Liver (tissue), 9 donors: Measurements from ENCODE around the gene FAT2. TPM values are rescaled to one million over a fixed set of nuclear protein-coding genes. Genes with fewer than 3 reads are reported as not detected.

Experiments
- DNase-seq: peaks from one replicate; pipeline ENCODE4 v3.0.0-alpha.2; 2017; ENCODE audit warnings: low spot score
- H3K27ac ChIP-seq, 2 donors: one replicate each; pipeline ENCODE4 v1.7.0; 2013; ENCODE audit warnings: inconsistent platforms in 2 of 2, low read length in 2 of 2, control low read depth in 1 of 2, low read depth in 1 of 2, mild to moderate bottlenecking in 1 of 2
- H3K27me3 ChIP-seq, 4 donors: one replicate each; pipeline versions ENCODE4 v1.6.1 to v1.7.0; 2013; ENCODE audit warnings: low read length in 3 of 4, inconsistent platforms in 1 of 4, mild to moderate bottlenecking in 1 of 4, moderate library complexity in 1 of 4; ENCODE audit not compliant: control insufficient read depth in 4 of 4, insufficient read depth in 4 of 4
- H3K36me3 ChIP-seq, 4 donors: one replicate each; pipeline versions ENCODE4 v1.6.1 to v1.7.0; 2013; ENCODE audit warnings: low read length in 3 of 4, mild to moderate bottlenecking in 3 of 4, low read depth in 1 of 4, moderate library complexity in 1 of 4; ENCODE audit not compliant: control insufficient read depth in 4 of 4, insufficient read depth in 3 of 4
- H3K4me1 ChIP-seq, 4 donors: one replicate each; pipeline versions ENCODE4 v1.6.1 to v1.7.0; 2013; ENCODE audit warnings: low read length in 3 of 4, mild to moderate bottlenecking in 3 of 4, moderate library complexity in 1 of 4; ENCODE audit not compliant: control insufficient read depth in 4 of 4, insufficient read depth in 4 of 4
- H3K4me3 ChIP-seq, 3 donors: one replicate each; pipeline versions ENCODE4 v1.6.1 to v1.7.0; 2013; ENCODE audit warnings: low read length in 3 of 3, control low read depth in 1 of 3, low read depth in 1 of 3, mild to moderate bottlenecking in 1 of 3
- H3K9ac ChIP-seq, 2 donors: one replicate each; pipeline ENCODE4 v1.7.0; 2013; ENCODE audit warnings: low read length in 2 of 2, mild to moderate bottlenecking in 2 of 2, moderate library complexity in 2 of 2, control low read depth in 1 of 2, low read depth in 1 of 2
- H3K9me3 ChIP-seq, 4 donors: one replicate each; pipeline versions ENCODE4 v1.6.1 to v1.7.0; 2013; ENCODE audit warnings: low read length in 3 of 4; ENCODE audit not compliant: control insufficient read depth in 4 of 4
- CTCF ChIP-seq: fragments of 150-350 bp; IDR thresholded peaks from 2 replicates; pipeline ENCODE4 v1.5.1; 2017; ENCODE audit warnings: improper control_type of control experiment, low read depth, low read length; ENCODE audit not compliant: missing input control
- EGR1 ChIP-seq, 2 donors: IDR thresholded peaks; 2 replicates each; pipeline ENCODE4 v1.6.1; 2016 to 2018; ENCODE audit warnings: antibody characterized with exemption in 2 of 2, low read depth in 2 of 2
- FOXA1 ChIP-seq: IDR thresholded peaks from 2 replicates; pipeline ENCODE4 v1.6.1; 2016; ENCODE audit warnings: antibody characterized with exemption
- FOXA2 ChIP-seq: IDR thresholded peaks from 2 replicates; pipeline ENCODE4 v1.6.1; 2016; ENCODE audit warnings: antibody characterized with exemption
- GABPA ChIP-seq, 2 donors: IDR thresholded peaks in 1 of 2; conservative IDR thresholded peaks in 1 of 2; 2 replicates each; pipeline ENCODE4 v1.6.1; 2016; ENCODE audit warnings: antibody characterized with exemption in 2 of 2, mild to moderate bottlenecking in 1 of 2, moderate library complexity in 1 of 2
- HNF4A ChIP-seq, 2 donors: conservative IDR thresholded peaks; 2 replicates each; pipeline ENCODE4 v1.6.1; 2016; ENCODE audit warnings: antibody characterized with exemption in 2 of 2, mild to moderate bottlenecking in 2 of 2
- HNF4G ChIP-seq: IDR thresholded peaks from 2 replicates; pipeline ENCODE4 v1.6.1; 2016; ENCODE audit warnings: antibody characterized with exemption
- JUND ChIP-seq, 2 donors: IDR thresholded peaks; 2 replicates each; pipeline ENCODE4 v1.6.1; 2016; ENCODE audit warnings: antibody characterized with exemption in 2 of 2
- NR2F2 ChIP-seq: IDR thresholded peaks from 2 replicates; pipeline ENCODE4 v1.6.1; 2016; ENCODE audit warnings: antibody characterized with exemption
- RAD21 ChIP-seq, 2 donors: IDR thresholded peaks; 2 replicates each; pipeline ENCODE4 v1.6.1; 2016; ENCODE audit warnings: antibody characterized with exemption in 2 of 2, mild to moderate bottlenecking in 2 of 2
- REST ChIP-seq: IDR thresholded peaks from 2 replicates; pipeline ENCODE4 v1.6.1; 2016; ENCODE audit warnings: antibody characterized with exemption, mild to moderate bottlenecking
- TAF1 ChIP-seq: conservative IDR thresholded peaks from 2 replicates; pipeline ENCODE4 v1.6.1; 2016; ENCODE audit warnings: antibody characterized with exemption, mild to moderate bottlenecking
- YY1 ChIP-seq: IDR thresholded peaks from 2 replicates; pipeline ENCODE4 v1.6.1; 2016; ENCODE audit warnings: antibody characterized with exemption, mild to moderate bottlenecking
- ZBTB33 ChIP-seq: IDR thresholded peaks from 2 replicates; pipeline ENCODE4 v1.6.1; 2016; ENCODE audit warnings: antibody characterized with exemption
- WGBS: extraction: QIAGEN DNeasy Blood & Tissue Kit; methylation state at CpG from one replicate; pipeline ENCODE4 v1.1.7; 2013; 5-methylcytosine and 5-hydroxymethylcytosine counted together
- polyA plus RNA-seq, 2 donors: library from polyadenylated mRNA; stranded (reverse) in 1 of 2; unstranded in 1 of 2; fragments of 200-250 nt in 1 of 2; fragments of >200 nt in 1 of 2; fragmentation: Nextera tagmentation in 1 of 2; extraction: Ambion mirVana in 1 of 2; gene quantifications; one replicate each; pipeline versions ENCODE4 v1.2.1 to v1.2.3, GENCODE V29; 2013 to 2015
- total RNA-seq, 2 donors: library from RNA; depleted of rRNA; stranded (reverse); fragments of >200 nt; gene quantifications; one replicate each; pipeline ENCODE4 v1.2.3, GENCODE V29; 2014
- donor health status: healthy.
- donor health status: healthy.
- donor health status: healthy.
- donor health status: healthy.
- donor health status: healthy.

Gene FAT2
- total and polyA plus RNA-seq, 4 donors: under 0.01 to 0.07 TPM; not detected in 2

GRCh38 chr5:151596828-151597539 lies 5.9 kb upstream of the FAT2 start:
- peaks cover 0 to 3% (median 0%) of the 10 kb centered on the region in 4 donors for H3K27me3 ChIP-seq
- no peaks in the 10 kb centered on the region for H3K9me3 ChIP-seq
- no peaks in the 10 kb centered on the region for H3K36me3 ChIP-seq
- WGBS: 84% methylated on average over 2 of the region's 2 CpGs
- no peaks in the 10 kb centered on the region for H3K4me1 ChIP-seq
- no peak overlapping the region for H3K9ac ChIP-seq
- no peak for TF ChIP-seq TAF1
- no peak for TF ChIP-seq HNF4A (conservative IDR thresholded peaks at IDR 0.05)
- no peak for TF ChIP-seq ZBTB33
- no peak for TF ChIP-seq FOXA1
- TF ChIP-seq GABPA (IDR thresholded peaks at IDR 0.05 in 1 of 2, conservative IDR thresholded peaks at IDR 0.05 in 1 of 2): no peak
- TF ChIP-seq RAD21 (IDR thresholded peaks at IDR 0.05): no peak
- no peak for TF ChIP-seq REST
- no peak for TF ChIP-seq JUND (IDR thresholded peaks at IDR 0.05)
- H3K27ac ChIP-seq: no peak overlapping the region
- H3K4me3 ChIP-seq: no peak overlapping the region
- DNase-seq: no peak

GRCh38 chr5:151595411-151595826 lies 4.3 kb upstream of the FAT2 start:
- WGBS: 93% methylated on average over 11 of the region's 11 CpGs
- H3K36me3 ChIP-seq: no peaks in the 10 kb centered on the region
- H3K27ac ChIP-seq: no peak overlapping the region
- no peak overlapping the region for H3K4me3 ChIP-seq
- no peak for TF ChIP-seq ZBTB33
- no peak for TF ChIP-seq FOXA1
- TF ChIP-seq HNF4A (conservative IDR thresholded peaks at IDR 0.05): no peak
- TF ChIP-seq NR2F2: no peak
- TF ChIP-seq CTCF: no peak
- TF ChIP-seq JUND (IDR thresholded peaks at IDR 0.05): no peak
- TF ChIP-seq TAF1: no peak
- no peak for TF ChIP-seq FOXA2
- no peak for TF ChIP-seq GABPA (IDR thresholded peaks at IDR 0.05 in 1 of 2, conservative IDR thresholded peaks at IDR 0.05 in 1 of 2)
- TF ChIP-seq HNF4G: no peak
- no peak for TF ChIP-seq EGR1 (IDR thresholded peaks at IDR 0.05; ENCODE audit: low read depth in 2 of 2)
- no peak for TF ChIP-seq YY1
- no peak for TF ChIP-seq RAD21 (IDR thresholded peaks at IDR 0.05)
- H3K9ac ChIP-seq: no peak overlapping the region
- DNase-seq: no peak
- H3K9me3 ChIP-seq: no peaks in the 10 kb centered on the region
- peaks cover 0 to 3% (median 0%) of the 10 kb centered on the region in 4 donors for H3K27me3 ChIP-seq
- H3K4me1 ChIP-seq: no peaks in the 10 kb centered on the region
